H9 (cell line): Measurements from ENCODE around the gene RPL9. TPM values are rescaled to one million over a fixed set of nuclear protein-coding genes. Genes with fewer than 3 reads are reported as not detected.

ENCODE experiments used
- DNase-seq: peaks from one replicate; pipeline ENCODE4 v3.0.0-alpha.2; 2017
- H2AFZ ChIP-seq: one replicate; pipeline ENCODE4 v1.6.1; 2013; ENCODE audit warnings: mild to moderate bottlenecking, low read length, control low read depth, moderate library complexity
- H2AK5ac ChIP-seq: 2 replicates; pipeline ENCODE4 v1.6.1; 2013; ENCODE audit warnings: low read length, control low read depth, mixed read lengths; ENCODE audit not compliant: insufficient read length
- H2BK120ac ChIP-seq: one replicate; pipeline ENCODE4 v1.6.1; 2013; ENCODE audit warnings: low read depth, mild to moderate bottlenecking, low read length, control low read depth, inconsistent platforms; ENCODE audit not compliant: poor library complexity, severe bottlenecking
- H2BK12ac ChIP-seq: 2 replicates; pipeline ENCODE4 v1.6.1; 2013; ENCODE audit warnings: low read length, control low read depth, mixed read lengths, low read depth; ENCODE audit not compliant: insufficient read length
- H2BK15ac ChIP-seq: 2 replicates; pipeline ENCODE4 v1.6.1; 2013; ENCODE audit warnings: low read depth, low read length, control low read depth
- H2BK20ac ChIP-seq: one replicate; pipeline ENCODE4 v1.6.1; 2013; ENCODE audit warnings: low read depth, mild to moderate bottlenecking, low read length, control low read depth, inconsistent platforms; ENCODE audit not compliant: poor library complexity, severe bottlenecking
- H2BK5ac ChIP-seq: 2 replicates; pipeline ENCODE4 v1.6.1; 2013; ENCODE audit warnings: low read length, control low read depth, mixed read lengths; ENCODE audit not compliant: insufficient read length
- H3K14ac ChIP-seq: 2 replicates; pipeline ENCODE4 v1.6.1; 2013; ENCODE audit warnings: low read length, control low read depth; ENCODE audit not compliant: insufficient read depth
- H3K18ac ChIP-seq: 2 replicates; pipeline ENCODE4 v1.6.1; 2013; ENCODE audit warnings: low read depth, mild to moderate bottlenecking, mixed read lengths, low read length, control low read depth; ENCODE audit not compliant: insufficient read length
- H3K23ac ChIP-seq: 2 replicates; pipeline ENCODE4 v1.6.1; 2013; ENCODE audit warnings: low read length, control low read depth, mixed read lengths, low read depth; ENCODE audit not compliant: insufficient read length
- H3K23me2 ChIP-seq: 2 replicates; pipeline ENCODE4 v1.6.1; 2013; ENCODE audit warnings: low read depth, mild to moderate bottlenecking, mixed read lengths, low read length, control low read depth; ENCODE audit not compliant: insufficient read length, poor library complexity, severe bottlenecking
- H3K27ac ChIP-seq: 2 replicates; pipeline ENCODE4 v1.5.1; 2013; ENCODE audit warnings: low read length, control low read depth, mixed read lengths, low read depth; ENCODE audit not compliant: insufficient read length
- H3K27me3 ChIP-seq: 2 replicates; pipeline ENCODE4 v1.6.1; 2013; ENCODE audit warnings: low read length, control low read depth, inconsistent platforms; ENCODE audit not compliant: insufficient read depth
- H3K4ac ChIP-seq: 2 replicates; pipeline ENCODE4 v1.6.1; 2013; ENCODE audit warnings: low read depth, mild to moderate bottlenecking, control low read depth, inconsistent platforms, low read length, moderate library complexity
- H3K4me1 ChIP-seq: 2 replicates; pipeline ENCODE4 v1.6.1; 2013; ENCODE audit warnings: low read length, control low read depth, inconsistent platforms; ENCODE audit not compliant: insufficient read depth
- H3K4me2 ChIP-seq: 2 replicates; pipeline ENCODE4 v1.6.1; 2013; ENCODE audit warnings: low read length, control low read depth, mixed read lengths; ENCODE audit not compliant: insufficient read length, insufficient read depth
- H3K56ac ChIP-seq: 2 replicates; pipeline ENCODE4 v1.6.1; 2013; ENCODE audit warnings: low read depth, mild to moderate bottlenecking, mixed read lengths, low read length, control low read depth; ENCODE audit not compliant: insufficient read length
- H3K79me1 ChIP-seq: 2 replicates; pipeline ENCODE4 v1.6.1; 2013; ENCODE audit warnings: low read depth, mild to moderate bottlenecking, moderate library complexity, low read length, control low read depth, inconsistent platforms; ENCODE audit not compliant: insufficient read depth, poor library complexity, severe bottlenecking
- H3K79me2 ChIP-seq: 2 replicates; pipeline ENCODE4 v1.6.1; 2013; ENCODE audit warnings: low read length, control low read depth, inconsistent platforms; ENCODE audit not compliant: insufficient read depth
- H3K9ac ChIP-seq: 2 replicates; pipeline ENCODE4 v1.6.1; 2013; ENCODE audit warnings: low read length, control low read depth, mixed read lengths; ENCODE audit not compliant: insufficient read length; ENCODE audit errors: extremely low read depth
- H3K9me3 ChIP-seq: one replicate; pipeline ENCODE4 v1.6.1; 2013; ENCODE audit warnings: low read depth, low read length, inconsistent platforms; ENCODE audit not compliant: control insufficient read depth
- H3T11ph ChIP-seq: one replicate; pipeline ENCODE4 v1.6.1; 2013; ENCODE audit warnings: mild to moderate bottlenecking, low read length, control low read depth, inconsistent platforms
- H4K20me1 ChIP-seq: one replicate; pipeline ENCODE4 v1.6.1; 2013; ENCODE audit not compliant: control insufficient read depth, insufficient read length, insufficient read depth
- H4K5ac ChIP-seq: 2 replicates; pipeline ENCODE4 v1.6.1; 2013; ENCODE audit warnings: low read depth, mild to moderate bottlenecking, mixed read lengths, low read length, control low read depth; ENCODE audit not compliant: insufficient read length
- H4K8ac ChIP-seq: replicated peaks from 2 replicates; pipeline ENCODE4 v1.6.1; 2013; ENCODE audit warnings: low read length, control low read depth, mixed read lengths, low read depth; ENCODE audit not compliant: insufficient read length
- H4K91ac ChIP-seq: 2 replicates; pipeline ENCODE4 v1.6.1; 2013; ENCODE audit warnings: low read depth, mild to moderate bottlenecking, moderate library complexity, mixed read lengths, low read length, control low read depth; ENCODE audit not compliant: insufficient read length
- H3K27ac Mint-ChIP-seq, 3 experiments: 2 replicates in 2 of 3; 3 replicates in 1 of 3; pipeline ENCODE4 v1.8.0; 2020 to 2021; ENCODE audit warnings: mixed read lengths in 3 of 3, mild to moderate bottlenecking in 1 of 3, moderate library complexity in 1 of 3
- H3K27me3 Mint-ChIP-seq: 2 replicates; pipeline ENCODE4 v1.8.0; 2021; ENCODE audit warnings: low read depth, mild to moderate bottlenecking, moderate library complexity, mixed read lengths
- H3K36me3 Mint-ChIP-seq, 3 experiments: 2 replicates in 2 of 3; 3 replicates in 1 of 3; pipeline ENCODE4 v1.8.0; 2020 to 2021; ENCODE audit warnings: low read depth in 3 of 3, mixed read lengths in 3 of 3; ENCODE audit not compliant: insufficient read depth in 1 of 3
- H3K4me1 Mint-ChIP-seq, 2 experiments: 2 replicates each; pipeline ENCODE4 v1.8.0; 2020; ENCODE audit warnings: mixed read lengths in 2 of 2
- H3K4me3 Mint-ChIP-seq, 2 experiments: 2 replicates in 1 of 2; 3 replicates in 1 of 2; pipeline ENCODE4 v1.8.0; 2020 to 2021; ENCODE audit warnings: mild to moderate bottlenecking in 2 of 2, mixed read lengths in 2 of 2, moderate library complexity in 1 of 2
- H3K9me3 Mint-ChIP-seq, 2 experiments: 2 replicates in 1 of 2; 3 replicates in 1 of 2; pipeline ENCODE4 v1.8.0; 2020; ENCODE audit warnings: mild to moderate bottlenecking in 2 of 2, mixed read lengths in 2 of 2, moderate library complexity in 1 of 2
- WGBS: extraction: QIAGEN DNeasy Blood & Tissue Kit; methylation state at CpG from one replicate; pipeline ENCODE4 v1.1.7; 2013; ENCODE audit warnings: missing lambda C conversion rate, low lambda C conversion rate, mixed read lengths; ENCODE audit not compliant: insufficient read length; ENCODE audit errors: extremely low coverage; 5-methylcytosine and 5-hydroxymethylcytosine counted together
- total RNA-seq: library from RNA; stranded (reverse); gene quantifications from 2 replicates; pipeline ENCODE4 v1.2.1, GENCODE V29; 2021
- TF ChIP-seq, protein P1 (sequence below): fragments of 200-600 bp; sonication (generic); conservative IDR thresholded peaks from 3 replicates; pipeline ENCODE4 v1.8.0; 2021; ENCODE audit warnings: antibody characterized with exemption, mild to moderate bottlenecking

RPL9 gene
- total RNA-seq, 1 experiment from 2014 or later = 1,888 TPM

DNA sequence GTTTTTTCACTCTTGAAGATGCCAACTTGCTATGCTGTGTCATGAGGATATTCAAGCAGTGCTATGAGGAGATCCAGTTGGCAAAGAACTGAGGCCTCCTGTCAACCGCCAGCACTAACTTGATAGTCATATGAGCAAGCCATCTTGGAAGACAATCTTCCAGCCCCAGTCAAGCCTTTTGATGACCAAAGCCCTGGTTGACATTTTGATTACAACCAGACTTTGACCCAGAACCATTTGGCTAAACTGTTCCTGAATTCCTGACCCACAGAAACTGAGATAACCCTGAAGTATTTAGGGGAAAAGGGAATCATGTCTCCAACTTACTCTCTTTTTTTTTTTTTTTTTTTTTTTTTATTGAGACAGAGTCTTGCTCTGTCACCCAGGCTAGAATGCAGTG is 35.6 kb upstream of the RPL9 start:
- Histone ChIP-seq H2AK5ac (no peak overlapping the region), H3K27me3 (no peaks in the 10 kb centered on the region), H3T11ph (no peak overlapping the region), H3K23me2 (no peaks in the 10 kb centered on the region), H3K18ac (no peak overlapping the region), H3K79me2 (no peaks in the 10 kb centered on the region), H3K4ac (no peak overlapping the region), H3K4me1 (no peaks in the 10 kb centered on the region), H3K9me3 (no peaks in the 10 kb centered on the region), H4K91ac (no peak overlapping the region), H3K14ac (no peak overlapping the region), H2BK12ac (no peak overlapping the region), H2BK5ac (no peak overlapping the region), H3K9ac (no peak overlapping the region), H4K8ac (no peak overlapping the region), H3K79me1 (no peaks in the 10 kb centered on the region), H4K20me1 (no peaks in the 10 kb centered on the region), H3K23ac (no peak overlapping the region), H2BK20ac (no peak overlapping the region), H4K5ac (no peak overlapping the region), H3K56ac (no peak overlapping the region), H3K4me2 (no peak overlapping the region), H3K27ac (no peak overlapping the region), H2BK15ac (no peak overlapping the region), H2BK120ac (no peak overlapping the region), H2AFZ (no peak overlapping the region)
- H3K9me3 Mint-ChIP-seq = no peaks in the 10 kb centered on the region
- H3K4me3 Mint-ChIP-seq = no peak overlapping the region
- no peak overlapping the region for H3K27ac Mint-ChIP-seq
- H3K4me1 Mint-ChIP-seq = no peaks in the 10 kb centered on the region
- H3K36me3 Mint-ChIP-seq = peaks cover 0 to 11% (median 4%) of the 10 kb centered on the region in 3 experiments; a peak in 4 of 7 replicates
- DNase-seq = no peak
- TF ChIP-seq, protein P1, sequence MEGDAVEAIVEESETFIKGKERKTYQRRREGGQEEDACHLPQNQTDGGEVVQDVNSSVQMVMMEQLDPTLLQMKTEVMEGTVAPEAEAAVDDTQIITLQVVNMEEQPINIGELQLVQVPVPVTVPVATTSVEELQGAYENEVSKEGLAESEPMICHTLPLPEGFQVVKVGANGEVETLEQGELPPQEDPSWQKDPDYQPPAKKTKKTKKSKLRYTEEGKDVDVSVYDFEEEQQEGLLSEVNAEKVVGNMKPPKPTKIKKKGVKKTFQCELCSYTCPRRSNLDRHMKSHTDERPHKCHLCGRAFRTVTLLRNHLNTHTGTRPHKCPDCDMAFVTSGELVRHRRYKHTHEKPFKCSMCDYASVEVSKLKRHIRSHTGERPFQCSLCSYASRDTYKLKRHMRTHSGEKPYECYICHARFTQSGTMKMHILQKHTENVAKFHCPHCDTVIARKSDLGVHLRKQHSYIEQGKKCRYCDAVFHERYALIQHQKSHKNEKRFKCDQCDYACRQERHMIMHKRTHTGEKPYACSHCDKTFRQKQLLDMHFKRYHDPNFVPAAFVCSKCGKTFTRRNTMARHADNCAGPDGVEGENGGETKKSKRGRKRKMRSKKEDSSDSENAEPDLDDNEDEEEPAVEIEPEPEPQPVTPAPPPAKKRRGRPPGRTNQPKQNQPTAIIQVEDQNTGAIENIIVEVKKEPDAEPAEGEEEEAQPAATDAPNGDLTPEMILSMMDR = no peak
- no peaks in the 10 kb centered on the region for H3K27me3 Mint-ChIP-seq
- no CpG with 5 or more reads among the region's 1 CpG for WGBS
